K562 (cell line): Measurements from ENCODE around the gene EML3. TPM values are rescaled to one million over a fixed set of nuclear protein-coding genes. Genes with fewer than 3 reads are reported as not detected.

ENCODE experiments used
- EP400 ChIP-seq: fragments of 450-650 bp; IDR thresholded peaks from 2 replicates; pipeline ENCODE4 v1.6.1; 2017; ENCODE audit warnings: antibody characterized with exemption, mild to moderate bottlenecking, moderate library complexity
- FOXK1 ChIP-seq: sonication (generic); formaldehyde crosslinking; IDR thresholded peaks from 2 replicates; pipeline ENCODE4 v1.8.0; 2022; ENCODE audit warnings: missing genetic modification reagents, mild to moderate bottlenecking, borderline replicate concordance
- GTF2F1 ChIP-seq: IDR thresholded peaks from 2 replicates; pipeline ENCODE4 v1.6.1; 2011; ENCODE audit warnings: low read depth, low read length, improper control_type of control experiment
- MAFG ChIP-seq: fragments of 450-650 bp; conservative IDR thresholded peaks from 2 replicates; pipeline ENCODE4 v1.6.1; 2016; ENCODE audit warnings: missing genetic modification characterization, missing compliant biosample characterization
- NFYB ChIP-seq: IDR thresholded peaks from 2 replicates; pipeline ENCODE4 v1.6.1; 2011; ENCODE audit warnings: mild to moderate bottlenecking, moderate library complexity; ENCODE audit not compliant: insufficient read length; ENCODE audit errors: extremely low read depth
- PHB2 ChIP-seq: fragments of 450-650 bp; IDR thresholded peaks from 2 replicates; pipeline ENCODE4 v1.6.1; 2017; ENCODE audit warnings: low read depth
- SPI1 ChIP-seq: IDR thresholded peaks from 2 replicates; pipeline ENCODE4 v1.6.1; 2011; ENCODE audit warnings: low read depth, low read length, control low read depth, borderline replicate concordance
- ZNF184 ChIP-seq: sonication (generic); formaldehyde crosslinking; IDR thresholded peaks from 2 replicates; pipeline ENCODE4 v1.5.0; 2020; ENCODE audit warnings: missing genetic modification reagents
- ZNF324 ChIP-seq: fragments of 250-450 bp; sonication (Bioruptor Pico); IDR thresholded peaks from 2 replicates; pipeline ENCODE4 v1.4.0; 2020; ENCODE audit warnings: mild to moderate bottlenecking
- polyA plus RNA-seq, 8 experiments: library from polyadenylated mRNA; depleted of rRNA in 4 of 8; stranded (reverse) in 5 of 8; unstranded in 3 of 8; fragments of >200 nt; fragmentation: Nextera tagmentation in 2 of 8; fragmentation: Illumina TruSeq in 1 of 8; extraction: Ambion mirVana in 2 of 8; extraction: Trizol in 1 of 8; gene quantifications; 2 replicates each; pipeline versions ENCODE4 v1.2.1 to v1.2.3, GENCODE V29; 2011 to 2014; ENCODE audit warnings: inconsistent platforms in 1 of 8, missing spikeins in 1 of 8
- total RNA-seq, 7 experiments: library from RNA; depleted of rRNA in 6 of 7; stranded (reverse); fragments of >200 nt in 6 of 7; fragmentation: Illumina TruSeq in 2 of 7; extraction: Trizol in 2 of 7; gene quantifications; 2 replicates each; pipeline versions ENCODE4 v1.2.1 to v1.2.3, GENCODE V29; 2011 to 2021; ENCODE audit warnings: low replicate concordance in 1 of 7
- TF ChIP-seq, protein P1 (sequence below): fragments of 450-650 bp; IDR thresholded peaks from 2 replicates; pipeline ENCODE4 v1.7.0; 2016; ENCODE audit warnings: borderline replicate concordance
- TF ChIP-seq, protein P2 (sequence below), 2 experiments: fragments of 450-650 bp in 1 of 2; sonication (generic) in 1 of 2; formaldehyde crosslinking in 1 of 2; IDR thresholded peaks; 2 replicates each; pipeline versions ENCODE4 v1.7.1 to v1.9.0; 2016 to 2022; ENCODE audit warnings: inconsistent platforms in 1 of 2, mild to moderate bottlenecking in 1 of 2, missing genetic modification reagents in 1 of 2
- TF ChIP-seq, protein P3 (sequence below): fragments of 250-450 bp; sonication (Bioruptor Pico); IDR thresholded peaks from 2 replicates; pipeline ENCODE4 v1.5.0; 2021
- TF ChIP-seq, protein P4 (sequence below): fragments of 450-650 bp; IDR thresholded peaks from 2 replicates; pipeline ENCODE4 v1.6.1; 2018; ENCODE audit warnings: mild to moderate bottlenecking, low read depth; ENCODE audit not compliant: partially characterized antibody

The EML3 gene
- total and polyA plus RNA-seq, 9 of the 15 experiments (the other 6 are each of a cell fraction or from before 2014, with no cell fraction given) = 0.32 to 90.5 (median 26.4) TPM

DNA sequence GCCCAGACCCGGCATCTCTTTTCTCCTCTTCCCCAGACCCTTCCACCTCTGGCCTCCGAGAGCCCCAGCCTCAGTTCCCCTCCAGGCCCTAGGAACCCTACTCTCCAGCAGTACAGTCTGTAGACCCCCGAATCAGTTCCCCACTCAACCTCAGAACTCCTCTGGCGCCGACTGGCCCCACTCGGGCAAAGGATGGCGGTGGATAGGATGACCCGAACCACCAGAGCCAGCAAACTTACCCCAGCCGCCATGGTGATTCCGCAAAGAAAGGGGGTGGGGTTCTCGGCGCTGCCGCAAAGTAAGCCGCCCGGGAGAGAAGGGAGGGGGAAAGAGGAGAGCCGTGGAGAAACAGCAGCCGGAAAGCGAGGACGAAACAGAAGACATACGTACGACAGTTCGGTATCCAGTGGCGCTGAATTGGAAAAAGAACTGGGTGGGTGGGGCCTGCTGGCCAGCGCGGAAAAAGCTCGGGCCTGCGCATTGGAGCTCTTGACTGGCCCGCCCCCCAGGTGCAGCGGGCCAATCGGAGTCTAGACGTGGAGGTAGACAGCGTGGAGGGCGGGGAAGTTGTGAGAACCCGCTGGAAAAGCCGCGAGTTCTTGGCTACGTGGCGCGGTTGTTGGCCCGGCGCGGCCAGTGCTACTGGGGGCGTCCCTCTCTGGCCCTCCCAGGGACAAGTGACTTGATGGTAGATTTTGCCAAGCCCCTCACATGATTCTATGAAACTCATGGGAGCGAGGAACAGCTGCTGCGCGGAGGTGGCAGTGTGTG is 38.8 kb downstream of the EML3 start, which contains the start of gene EEF1G (continued):
- TF ChIP-seq, protein P1, sequence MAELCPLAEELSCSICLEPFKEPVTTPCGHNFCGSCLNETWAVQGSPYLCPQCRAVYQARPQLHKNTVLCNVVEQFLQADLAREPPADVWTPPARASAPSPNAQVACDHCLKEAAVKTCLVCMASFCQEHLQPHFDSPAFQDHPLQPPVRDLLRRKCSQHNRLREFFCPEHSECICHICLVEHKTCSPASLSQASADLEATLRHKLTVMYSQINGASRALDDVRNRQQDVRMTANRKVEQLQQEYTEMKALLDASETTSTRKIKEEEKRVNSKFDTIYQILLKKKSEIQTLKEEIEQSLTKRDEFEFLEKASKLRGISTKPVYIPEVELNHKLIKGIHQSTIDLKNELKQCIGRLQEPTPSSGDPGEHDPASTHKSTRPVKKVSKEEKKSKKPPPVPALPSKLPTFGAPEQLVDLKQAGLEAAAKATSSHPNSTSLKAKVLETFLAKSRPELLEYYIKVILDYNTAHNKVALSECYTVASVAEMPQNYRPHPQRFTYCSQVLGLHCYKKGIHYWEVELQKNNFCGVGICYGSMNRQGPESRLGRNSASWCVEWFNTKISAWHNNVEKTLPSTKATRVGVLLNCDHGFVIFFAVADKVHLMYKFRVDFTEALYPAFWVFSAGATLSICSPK = no peak
- TF ChIP-seq, protein P2, sequence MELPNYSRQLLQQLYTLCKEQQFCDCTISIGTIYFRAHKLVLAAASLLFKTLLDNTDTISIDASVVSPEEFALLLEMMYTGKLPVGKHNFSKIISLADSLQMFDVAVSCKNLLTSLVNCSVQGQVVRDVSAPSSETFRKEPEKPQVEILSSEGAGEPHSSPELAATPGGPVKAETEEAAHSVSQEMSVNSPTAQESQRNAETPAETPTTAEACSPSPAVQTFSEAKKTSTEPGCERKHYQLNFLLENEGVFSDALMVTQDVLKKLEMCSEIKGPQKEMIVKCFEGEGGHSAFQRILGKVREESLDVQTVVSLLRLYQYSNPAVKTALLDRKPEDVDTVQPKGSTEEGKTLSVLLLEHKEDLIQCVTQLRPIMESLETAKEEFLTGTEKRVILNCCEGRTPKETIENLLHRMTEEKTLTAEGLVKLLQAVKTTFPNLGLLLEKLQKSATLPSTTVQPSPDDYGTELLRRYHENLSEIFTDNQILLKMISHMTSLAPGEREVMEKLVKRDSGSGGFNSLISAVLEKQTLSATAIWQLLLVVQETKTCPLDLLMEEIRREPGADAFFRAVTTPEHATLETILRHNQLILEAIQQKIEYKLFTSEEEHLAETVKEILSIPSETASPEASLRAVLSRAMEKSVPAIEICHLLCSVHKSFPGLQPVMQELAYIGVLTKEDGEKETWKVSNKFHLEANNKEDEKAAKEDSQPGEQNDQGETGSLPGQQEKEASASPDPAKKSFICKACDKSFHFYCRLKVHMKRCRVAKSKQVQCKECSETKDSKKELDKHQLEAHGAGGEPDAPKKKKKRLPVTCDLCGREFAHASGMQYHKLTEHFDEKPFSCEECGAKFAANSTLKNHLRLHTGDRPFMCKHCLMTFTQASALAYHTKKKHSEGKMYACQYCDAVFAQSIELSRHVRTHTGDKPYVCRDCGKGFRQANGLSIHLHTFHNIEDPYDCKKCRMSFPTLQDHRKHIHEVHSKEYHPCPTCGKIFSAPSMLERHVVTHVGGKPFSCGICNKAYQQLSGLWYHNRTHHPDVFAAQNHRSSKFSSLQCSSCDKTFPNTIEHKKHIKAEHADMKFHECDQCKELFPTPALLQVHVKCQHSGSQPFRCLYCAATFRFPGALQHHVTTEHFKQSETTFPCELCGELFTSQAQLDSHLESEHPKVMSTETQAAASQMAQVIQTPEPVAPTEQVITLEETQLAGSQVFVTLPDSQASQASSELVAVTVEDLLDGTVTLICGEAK (IDR thresholded peaks at IDR 0.05) = peak; percentile 14; the same call in 1 of the 2 replicates
- TF ChIP-seq, protein P2 (CRISPR knock-in tag; IDR thresholded peaks at IDR 0.05) = no peak
- TF ChIP-seq MAFG (no peak), GTF2F1 (peak; percentile 87; the same call in 1 of the 2 replicates), ZNF184 (CRISPR knock-in tag) (no peak), ZNF324 (CRISPR knock-in tag) (no peak), SPI1 (no peak), PHB2 (0 out of 2 replicates have a peak, but pooled peaks have one; percentile 21), EP400 (peak; percentile 91), NFYB (no peak), FOXK1 (CRISPR knock-in tag) (0 out of 2 replicates have a peak, but pooled peaks have one; percentile 15)
- TF ChIP-seq, protein P3, sequence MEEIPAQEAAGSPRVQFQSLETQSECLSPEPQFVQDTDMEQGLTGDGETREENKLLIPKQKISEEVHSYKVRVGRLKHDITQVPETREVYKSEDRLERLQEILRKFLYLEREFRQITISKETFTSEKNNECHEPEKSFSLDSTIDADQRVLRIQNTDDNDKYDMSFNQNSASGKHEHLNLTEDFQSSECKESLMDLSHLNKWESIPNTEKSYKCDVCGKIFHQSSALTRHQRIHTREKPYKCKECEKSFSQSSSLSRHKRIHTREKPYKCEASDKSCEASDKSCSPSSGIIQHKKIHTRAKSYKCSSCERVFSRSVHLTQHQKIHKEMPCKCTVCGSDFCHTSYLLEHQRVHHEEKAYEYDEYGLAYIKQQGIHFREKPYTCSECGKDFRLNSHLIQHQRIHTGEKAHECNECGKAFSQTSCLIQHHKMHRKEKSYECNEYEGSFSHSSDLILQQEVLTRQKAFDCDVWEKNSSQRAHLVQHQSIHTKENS (CRISPR knock-in tag) = 0 out of 2 replicates have a peak, but pooled peaks have one; percentile 18
- TF ChIP-seq, protein P4, sequence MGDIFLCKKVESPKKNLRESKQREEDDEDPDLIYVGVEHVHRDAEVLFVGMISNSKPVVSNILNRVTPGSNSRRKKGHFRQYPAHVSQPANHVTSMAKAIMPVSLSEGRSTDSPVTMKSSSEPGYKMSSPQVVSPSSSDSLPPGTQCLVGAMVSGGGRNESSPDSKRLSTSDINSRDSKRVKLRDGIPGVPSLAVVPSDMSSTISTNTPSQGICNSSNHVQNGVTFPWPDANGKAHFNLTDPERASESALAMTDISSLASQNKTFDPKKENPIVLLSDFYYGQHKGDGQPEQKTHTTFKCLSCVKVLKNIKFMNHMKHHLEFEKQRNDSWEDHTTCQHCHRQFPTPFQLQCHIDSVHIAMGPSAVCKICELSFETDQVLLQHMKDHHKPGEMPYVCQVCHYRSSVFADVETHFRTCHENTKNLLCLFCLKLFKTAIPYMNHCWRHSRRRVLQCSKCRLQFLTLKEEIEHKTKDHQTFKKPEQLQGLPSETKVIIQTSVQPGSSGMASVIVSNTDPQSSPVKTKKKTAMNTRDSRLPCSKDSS = no peak
